NCI-H1930 (cell line): Measurements from ENCODE around the gene ZNF658.
"Not testable (repeated sequence)": the region's sequence is repeated elsewhere in the genome, so short reads cannot be mapped to it uniquely, and the experiment has no call there.

Experiments used
- DNase-seq, 2 experiments: peaks; one replicate each; lab custom pipeline; 2025; lab: John Stamatoyannopoulos, UW

ZNF658 gene

GRCh38 chr9:66900490-66901131 lies at the start of gene ZNF658:
TSS of gene ZNF658 (plus strand) at chr9:66900725. CDS start at chr9:66903562, 2,837 bp downstream.
- not testable (repeated sequence) for DNase-seq

DNA sequence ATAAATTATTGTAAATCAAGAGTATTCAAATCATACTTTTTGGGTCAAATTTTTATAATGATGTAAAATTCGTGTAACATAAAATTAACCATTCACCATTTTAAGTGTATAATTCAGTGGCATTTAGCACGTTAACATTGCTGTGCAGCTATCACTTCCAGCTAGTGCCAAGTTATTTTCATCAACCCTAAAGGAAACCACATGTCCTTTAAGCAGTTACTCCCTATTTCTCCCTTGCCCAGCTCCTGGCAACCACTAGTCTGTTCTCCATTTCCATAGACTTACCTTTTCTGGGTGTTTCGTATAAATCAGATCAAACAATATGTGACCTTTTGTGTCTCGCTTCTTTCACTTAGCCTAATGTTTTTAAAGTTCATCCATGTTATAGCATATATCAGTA lies 38.8 kb upstream of the ZNF658 start:
- not testable (repeated sequence) for DNase-seq

DNA sequence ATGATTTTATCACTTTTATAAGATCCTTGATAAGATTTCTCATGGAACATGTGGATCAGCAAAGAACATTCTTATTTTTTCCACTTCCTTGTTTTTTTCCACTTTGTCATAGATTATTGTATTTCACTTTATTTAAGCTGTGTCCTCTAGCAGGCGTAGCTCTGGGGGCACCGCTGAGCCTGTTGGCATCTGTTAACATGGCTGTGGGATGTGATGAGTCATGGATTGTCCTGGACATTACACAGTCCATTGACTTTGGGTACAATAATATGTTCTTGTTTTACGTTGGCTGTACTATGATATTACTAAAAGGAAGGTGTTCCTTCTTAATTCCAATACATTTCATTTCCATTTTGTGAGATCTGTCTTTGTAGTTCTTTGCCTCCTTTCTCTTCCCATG lies 31.9 kb upstream of the ZNF658 start:
- DNase-seq: not testable (repeated sequence)

DNA sequence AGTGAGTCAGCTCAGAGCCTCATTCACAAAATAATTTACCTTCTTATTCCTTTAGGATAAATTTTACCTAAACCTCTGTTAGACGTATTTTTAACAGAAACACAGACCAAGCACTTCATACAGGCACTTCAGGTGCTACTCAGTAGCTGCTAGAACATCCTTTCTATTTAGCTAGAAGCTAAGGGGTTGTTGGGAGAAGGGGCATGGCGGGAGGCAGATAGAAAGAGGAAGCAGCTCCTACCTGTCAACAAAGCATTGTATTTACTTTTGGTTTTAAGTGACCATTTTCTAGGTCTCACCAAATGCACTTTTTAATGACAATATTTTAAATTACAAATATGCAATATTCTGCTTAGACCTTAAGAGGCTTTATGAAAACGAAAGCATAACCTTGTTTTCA lies 19.9 kb upstream of the ZNF658 start:
- not testable (repeated sequence) for DNase-seq

- DNase-seq: not testable (repeated sequence)
Measured at GRCh38 chr9:66881847-66882246, 18.7 kb upstream of the ZNF658 start.

- not testable (repeated sequence) for DNase-seq
Measured at GRCh38 chr9:66890334-66890733, 10.2 kb upstream of the ZNF658 start.

- DNase-seq: not testable (repeated sequence)
Measured at GRCh38 chr9:66901141-66901540, 616 bp downstream of the ZNF658 start.

GRCh38 chr9:66909560-66909959 lies 9.0 kb downstream of the ZNF658 start:
- not testable (repeated sequence) for DNase-seq

- not testable (repeated sequence) for DNase-seq
Measured at GRCh38 chr9:66920072-66920471, 19.5 kb downstream of the ZNF658 start.

GRCh38 chr9:66936194-66936870 lies 35.8 kb downstream of the ZNF658 start:
- not testable (repeated sequence) for DNase-seq

GRCh38 chr9:66937662-66938061 lies 37.1 kb downstream of the ZNF658 start:
- not testable (repeated sequence) for DNase-seq

DNA sequence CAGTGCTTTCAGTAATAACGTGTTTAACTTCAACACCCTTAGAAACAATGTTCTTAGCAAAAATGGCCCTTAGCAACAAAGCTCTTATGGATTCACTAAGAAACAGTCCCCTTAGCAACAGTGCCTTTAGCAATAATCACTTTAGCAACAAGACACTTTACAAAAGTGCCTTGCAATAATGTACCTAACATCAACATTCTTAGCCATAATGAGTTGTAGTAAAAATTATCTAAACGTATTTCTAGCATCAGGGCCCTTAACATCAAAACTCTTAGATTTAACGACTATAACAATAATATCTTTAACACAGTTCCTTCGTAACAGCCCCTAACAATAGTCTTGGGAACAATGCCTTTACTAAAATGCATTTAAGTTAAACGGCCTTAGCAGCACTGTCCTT lies 37.8 kb downstream of the ZNF658 start:
- not testable (repeated sequence) for DNase-seq

GRCh38 chr9:66939878-66940830 lies 39.6 kb downstream of the ZNF658 start:
- DNase-seq: not testable (repeated sequence)

DNA sequence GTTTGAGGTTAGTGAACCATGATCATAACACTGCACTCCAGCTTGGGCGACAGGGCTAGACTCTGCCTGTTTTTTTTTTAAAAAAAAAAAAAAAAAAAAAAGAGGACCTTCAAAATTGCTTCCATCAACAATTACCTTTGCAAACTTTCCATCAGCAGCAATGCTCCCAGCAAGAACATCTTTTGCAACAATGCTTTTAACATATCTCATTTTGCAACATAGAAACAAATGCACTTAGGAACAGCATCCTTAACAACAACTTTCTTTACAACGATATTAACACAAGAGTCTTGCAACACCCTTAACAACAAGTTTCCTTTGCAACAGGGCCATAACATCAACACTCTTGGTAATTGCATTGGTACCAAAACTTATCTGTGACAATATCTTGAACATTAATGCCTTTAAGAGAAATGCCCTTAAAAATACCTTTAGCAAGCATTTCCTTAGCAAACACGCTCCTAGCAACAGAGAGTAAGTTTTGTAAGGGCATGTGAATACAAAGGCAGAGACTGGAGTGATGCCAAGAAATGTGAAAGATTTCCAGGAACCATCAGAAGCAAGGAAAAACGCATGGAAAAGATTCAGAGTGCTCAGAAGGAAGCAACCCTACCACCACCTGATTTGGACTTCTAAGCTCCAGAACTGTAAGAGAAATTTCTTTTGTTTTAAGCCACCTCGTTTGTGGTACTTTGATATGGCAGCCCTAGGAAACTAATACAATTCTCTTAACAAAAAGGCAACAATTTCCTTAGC lies 42.1 kb downstream of the ZNF658 start:
- not testable (repeated sequence) for DNase-seq

- DNase-seq: not testable (repeated sequence)
Measured at GRCh38 chr9:66952576-66952975, 52.1 kb downstream of the ZNF658 start.
